Measurements from ENCODE around the gene SMCO2.
"Not testable (repeated sequence)": the region's sequence is repeated elsewhere in the genome, so short reads cannot be mapped to it uniquely, and the experiment has no call there.

SMCO2 gene

GRCh38 chr12:27530157-27530922, 83.8 kb downstream of the SMCO2 start:
- DNase-seq, result no peak

GRCh38 chr12:27531896-27532295, 85.4 kb downstream of the SMCO2 start:
- no peak for DNase-seq

GRCh38 chr12:27534060-27534764, 87.7 kb downstream of the SMCO2 start:
- peak in 4 of 6 experiments; percentile 6 to 66 (median 54) for DNase-seq

GRCh38 chr12:27534765-27535161, 88.2 kb downstream of the SMCO2 start:
- no peak for DNase-seq

GRCh38 chr12:27535318-27535717, 88.8 kb downstream of the SMCO2 start:
- DNase-seq, result no peak

- DNase-seq, result no peak
Observed at GRCh38 chr12:27537855-27538675, 91.5 kb downstream of the SMCO2 start.

GRCh38 chr12:27539191-27539631, 92.7 kb downstream of the SMCO2 start:
- no peak for DNase-seq

- DNase-seq, result no peak
Observed at GRCh38 chr12:27541031-27541719, 94.6 kb downstream of the SMCO2 start.

GRCh38 chr12:27542628-27543027, 96.1 kb downstream of the SMCO2 start:
- DNase-seq, result no peak

- DNase-seq, result not testable (repeated sequence)
Observed at GRCh38 chr12:27544858-27545257, 98.3 kb downstream of the SMCO2 start.

- no peak for DNase-seq
Observed at GRCh38 chr12:27545665-27546064, 99.1 kb downstream of the SMCO2 start.

- no peak for DNase-seq
Observed at GRCh38 chr12:27547592-27547991, 101.1 kb downstream of the SMCO2 start.

- no peak for DNase-seq
Observed at GRCh38 chr12:27548301-27549199, 102.0 kb downstream of the SMCO2 start.

GRCh38 chr12:27549236-27549800, 102.8 kb downstream of the SMCO2 start:
- no peak for DNase-seq

- DNase-seq, result no peak
Observed at GRCh38 chr12:27549801-27550652, 103.5 kb downstream of the SMCO2 start.

GRCh38 chr12:27550653-27550975, 104.1 kb downstream of the SMCO2 start:
- DNase-seq, result no peak

GRCh38 chr12:27551172-27551840, 104.8 kb downstream of the SMCO2 start:
- no peak for DNase-seq
